ENCODE results near the gene TMEM17. TPM values are rescaled to one million over a fixed set of nuclear protein-coding genes. Genes with fewer than 3 reads are reported as not detected.
"Not testable (repeated sequence)": the region's sequence is repeated elsewhere in the genome, so short reads cannot be mapped to it uniquely, and the experiment has no call there.

Gene TMEM17
- total RNA-seq, 1 experiment from 2014 or later = 0.86 TPM

DNA sequence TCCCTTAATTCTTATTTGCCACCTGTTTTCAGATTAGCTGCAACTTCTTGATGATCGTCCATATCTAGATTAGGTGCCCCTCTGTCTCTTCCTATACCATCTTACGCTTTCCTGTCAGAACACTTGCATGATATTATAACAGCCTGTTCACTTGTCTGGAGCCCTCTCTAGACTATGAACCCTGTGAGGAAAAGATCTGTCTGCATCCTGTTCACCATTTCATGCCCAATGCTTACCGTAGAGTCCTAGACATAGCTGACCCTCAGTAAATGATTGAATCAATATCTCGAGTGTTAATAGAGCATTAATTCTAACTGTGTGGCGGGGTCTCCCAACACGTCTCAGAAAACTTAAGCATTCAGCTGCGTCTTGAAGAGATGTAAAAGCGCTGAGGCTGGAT is 31.8 kb upstream of the TMEM17 start:
- no peak overlapping the region for H3K4me2 ChIP-seq (ENCODE audit: low read depth, low read length, poor library complexity, severe bottlenecking)
- no peak overlapping the region for H3K9ac ChIP-seq (ENCODE audit: low read length)
- no peaks in the 10 kb centered on the region for H3K9me2 ChIP-seq (replicated peaks; ENCODE audit: insufficient read depth, low read length)

DNA sequence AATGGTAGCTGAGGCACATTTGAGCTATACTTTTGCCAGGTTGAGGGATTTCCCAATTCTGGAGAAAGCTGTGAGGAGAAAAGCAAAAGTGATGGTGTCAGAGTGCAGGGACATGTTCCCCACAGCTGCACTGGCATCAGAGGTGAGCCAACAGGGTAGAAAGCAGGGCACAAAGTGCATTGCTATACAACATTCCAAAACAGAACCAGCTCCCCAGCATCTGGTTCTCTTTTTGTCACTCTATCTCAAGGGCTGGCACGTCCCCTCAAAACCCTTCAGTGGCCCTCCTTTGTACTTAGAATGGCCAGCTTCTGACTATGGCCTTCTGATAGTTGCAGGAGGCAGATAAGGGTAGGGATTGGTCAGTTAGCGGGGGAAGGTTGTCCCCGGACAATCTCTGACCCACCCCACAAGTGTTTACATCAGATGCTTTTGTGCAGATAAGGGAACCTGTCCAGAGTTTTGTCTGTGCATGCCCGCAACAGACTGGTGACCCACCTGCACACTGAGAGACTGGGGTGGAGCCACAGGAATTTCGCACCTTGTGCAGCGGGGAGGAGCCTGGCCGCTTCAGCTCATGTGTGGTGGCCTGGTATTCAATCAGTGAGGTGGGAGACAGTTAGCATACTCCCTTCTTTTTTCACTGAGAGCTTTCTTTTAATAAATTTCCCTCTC is 31.0 kb upstream of the TMEM17 start:
- Histone ChIP-seq H3K4me3 (ENCODE audit: low read length) (no peak overlapping the region), H3K4me1 (ENCODE audit: low read length) (no peaks in the 10 kb centered on the region), H3K9me2 (replicated peaks; ENCODE audit: insufficient read depth, low read length) (no peaks in the 10 kb centered on the region), H2AFZ (ENCODE audit: low read length) (no peak overlapping the region), H3K27me3 (ENCODE audit: low read length) (peaks cover 3% of the 10 kb centered on the region; the same call in 1 of the 2 replicates), H3K9me3 (ENCODE audit: low read length) (no peaks in the 10 kb centered on the region), H3K27ac (ENCODE audit: low read length) (no peak overlapping the region), H3K9ac (ENCODE audit: low read length) (no peak overlapping the region), H3K36me3 (ENCODE audit: insufficient read depth, low read length) (no peaks in the 10 kb centered on the region), H4K20me1 (ENCODE audit: insufficient read depth, low read depth, low read length) (no peaks in the 10 kb centered on the region), H3K79me2 (ENCODE audit: low read length) (no peaks in the 10 kb centered on the region), H3K4me2 (ENCODE audit: low read depth, low read length, poor library complexity, severe bottlenecking) (no peak overlapping the region)
- DNase-seq = no peak

More for the DNA sequence above, 31.8 kb upstream of the TMEM17 start:
- no peaks in the 10 kb centered on the region for H4K20me1 ChIP-seq (ENCODE audit: insufficient read depth, low read depth, low read length)
- no peaks in the 10 kb centered on the region for H3K79me2 ChIP-seq (ENCODE audit: low read length)
- H3K36me3 ChIP-seq (ENCODE audit: insufficient read depth, low read length) = no peaks in the 10 kb centered on the region
- DNase-seq = no peak
- H3K4me1 ChIP-seq (ENCODE audit: low read length) = no peaks in the 10 kb centered on the region
- no peak overlapping the region for H2AFZ ChIP-seq (ENCODE audit: low read length)
- H3K27ac ChIP-seq (ENCODE audit: low read length) = no peak overlapping the region
- no peak overlapping the region for H3K4me3 ChIP-seq (ENCODE audit: low read length)
- no peaks in the 10 kb centered on the region for H3K9me3 ChIP-seq (ENCODE audit: low read length)
- peaks cover 3% of the 10 kb centered on the region; the same call in 1 of the 2 replicates for H3K27me3 ChIP-seq (ENCODE audit: low read length)

DNA sequence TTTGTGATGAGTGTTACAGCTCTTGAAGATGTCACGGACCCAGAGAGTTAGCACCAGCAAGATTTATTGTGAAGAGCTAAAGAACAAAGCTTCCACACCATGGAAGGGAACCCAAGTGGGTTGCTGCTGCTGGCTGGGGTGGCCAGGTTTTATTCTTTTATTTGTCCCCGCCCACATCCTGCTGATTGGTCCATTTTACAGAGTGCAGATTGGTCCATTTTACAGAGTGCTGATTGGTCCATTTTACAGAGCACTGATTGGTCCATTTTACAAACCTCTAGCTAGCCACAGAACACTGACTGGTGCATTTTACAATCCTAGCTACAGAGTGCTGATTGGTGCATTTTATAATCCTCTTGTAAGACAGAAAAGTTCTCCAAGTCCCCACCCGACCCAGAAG is 29.5 kb upstream of the TMEM17 start:
- not testable (repeated sequence) for H3K9me2 ChIP-seq (replicated peaks; ENCODE audit: insufficient read depth, low read length); DNase-seq; H3K9me3 ChIP-seq (ENCODE audit: low read length); H4K20me1 ChIP-seq (ENCODE audit: insufficient read depth, low read depth, low read length); H3K4me3 ChIP-seq (ENCODE audit: low read length); H3K27me3 ChIP-seq (ENCODE audit: low read length); H2AFZ ChIP-seq (ENCODE audit: low read length); H3K79me2 ChIP-seq (ENCODE audit: low read length); H3K27ac ChIP-seq (ENCODE audit: low read length); H3K4me1 ChIP-seq (ENCODE audit: low read length); H3K4me2 ChIP-seq (ENCODE audit: low read depth, low read length, poor library complexity, severe bottlenecking); H3K36me3 ChIP-seq (ENCODE audit: insufficient read depth, low read length); H3K9ac ChIP-seq (ENCODE audit: low read length)

DNA sequence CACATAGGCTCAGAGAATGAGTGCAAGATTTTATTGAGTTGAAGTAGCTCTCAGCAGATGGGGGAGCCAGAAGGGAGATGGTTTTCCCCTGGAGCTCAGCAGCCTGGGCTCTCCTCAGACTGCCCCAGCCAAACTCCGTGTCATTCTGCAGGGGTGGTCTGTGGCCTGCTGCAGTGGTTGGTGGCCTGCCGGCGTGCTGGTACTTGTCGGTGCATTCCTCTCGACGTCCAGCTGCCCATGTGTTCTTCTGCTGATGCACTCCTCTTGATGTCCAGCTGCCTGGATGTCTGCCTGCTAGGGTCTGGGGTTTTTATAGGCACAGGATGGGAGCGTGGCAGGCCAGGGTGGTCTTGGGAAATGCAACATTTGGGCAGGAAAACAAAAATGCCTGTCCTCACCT is 25.6 kb upstream of the TMEM17 start:
- Histone ChIP-seq H3K27ac (ENCODE audit: low read length) (no peak overlapping the region), H3K4me1 (ENCODE audit: low read length) (no peaks in the 10 kb centered on the region), H3K9me2 (replicated peaks; ENCODE audit: insufficient read depth, low read length) (no peaks in the 10 kb centered on the region), H3K4me2 (ENCODE audit: low read depth, low read length, poor library complexity, severe bottlenecking) (no peak overlapping the region), H3K9me3 (ENCODE audit: low read length) (no peaks in the 10 kb centered on the region), H3K36me3 (ENCODE audit: insufficient read depth, low read length) (no peaks in the 10 kb centered on the region), H3K4me3 (ENCODE audit: low read length) (no peak overlapping the region), H4K20me1 (ENCODE audit: insufficient read depth, low read depth, low read length) (no peaks in the 10 kb centered on the region), H2AFZ (ENCODE audit: low read length) (no peak overlapping the region), H3K27me3 (ENCODE audit: low read length) (peaks cover 6% of the 10 kb centered on the region; the same call in 1 of the 2 replicates), H3K79me2 (ENCODE audit: low read length) (no peaks in the 10 kb centered on the region), H3K9ac (ENCODE audit: low read length) (no peak overlapping the region)
- DNase-seq = no peak

DNA sequence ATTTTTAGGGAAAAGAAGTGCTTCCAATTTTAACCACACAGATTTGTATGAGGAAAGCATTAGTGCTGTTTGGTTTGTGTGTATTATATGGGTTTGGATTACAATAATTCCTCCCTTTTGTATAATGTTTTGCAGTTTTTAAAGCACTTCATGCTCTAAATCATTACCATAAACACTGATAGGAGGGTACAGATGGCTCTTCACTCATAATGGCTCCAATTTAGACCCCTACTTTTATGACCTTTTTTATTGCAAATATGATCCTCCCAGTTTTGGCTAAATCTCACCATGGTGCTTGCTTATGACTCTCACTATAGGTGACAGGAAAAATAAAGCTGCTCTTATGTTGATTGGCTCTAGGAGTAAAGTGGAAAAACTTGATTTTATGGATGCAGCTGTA is 23.8 kb upstream of the TMEM17 start:
- no peak overlapping the region for H3K27ac ChIP-seq (ENCODE audit: low read length)
- no peaks in the 10 kb centered on the region for H3K9me2 ChIP-seq (replicated peaks; ENCODE audit: insufficient read depth, low read length)
- H2AFZ ChIP-seq (ENCODE audit: low read length) = no peak overlapping the region

DNA sequence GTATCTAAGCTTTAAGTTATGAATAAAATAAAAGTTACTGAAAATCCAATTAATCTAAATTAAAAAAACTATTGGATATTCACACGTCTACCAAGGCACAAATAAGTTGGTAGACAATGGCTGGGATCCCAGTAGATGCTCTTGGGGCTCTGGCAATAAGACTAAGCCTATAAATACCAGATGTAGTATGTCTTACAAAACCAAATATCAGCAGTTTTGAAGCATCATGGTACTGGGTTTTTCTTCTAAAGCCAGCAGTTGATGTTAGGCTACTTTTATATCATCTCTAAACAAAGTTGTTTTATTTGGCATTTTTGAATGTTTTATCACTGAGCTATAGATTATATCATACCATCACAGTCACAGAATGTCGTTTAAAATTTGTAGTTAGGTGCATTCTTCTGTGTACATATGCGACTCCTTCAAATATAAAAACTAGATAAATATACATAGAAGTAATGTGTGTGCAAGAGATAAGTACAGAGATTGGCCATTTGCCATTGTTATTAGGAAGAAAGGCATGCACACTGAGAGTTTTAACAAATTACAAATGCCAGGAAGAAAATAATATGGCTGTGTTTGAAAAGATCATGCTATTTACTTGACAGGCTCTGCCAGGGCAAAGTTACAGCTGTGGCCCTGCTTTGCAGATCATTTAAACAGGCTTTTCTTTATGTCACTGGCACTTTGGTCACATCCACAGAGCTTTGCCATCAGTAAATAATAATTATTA is 21.6 kb upstream of the TMEM17 start:
- Histone ChIP-seq H3K27ac (ENCODE audit: low read length) (no peak overlapping the region), H3K9me2 (replicated peaks; ENCODE audit: insufficient read depth, low read length) (no peaks in the 10 kb centered on the region), H3K4me3 (ENCODE audit: low read length) (no peak overlapping the region), H4K20me1 (ENCODE audit: insufficient read depth, low read depth, low read length) (no peaks in the 10 kb centered on the region), H3K36me3 (ENCODE audit: insufficient read depth, low read length) (no peaks in the 10 kb centered on the region), H2AFZ (ENCODE audit: low read length) (no peak overlapping the region), H3K4me1 (ENCODE audit: low read length) (no peaks in the 10 kb centered on the region), H3K4me2 (ENCODE audit: low read depth, low read length, poor library complexity, severe bottlenecking) (no peak overlapping the region), H3K27me3 (ENCODE audit: low read length) (0 out of 2 replicates have a peak, but pooled peaks cover 3% of the 10 kb centered on the region), H3K9ac (ENCODE audit: low read length) (no peak overlapping the region), H3K79me2 (ENCODE audit: low read length) (no peaks in the 10 kb centered on the region), H3K9me3 (ENCODE audit: low read length) (no peaks in the 10 kb centered on the region; the same call in 1 of the 2 replicates)
- no peak for DNase-seq

More for the DNA sequence above, 23.8 kb upstream of the TMEM17 start:
- Histone ChIP-seq H3K36me3 (ENCODE audit: insufficient read depth, low read length) (no peaks in the 10 kb centered on the region), H3K4me1 (ENCODE audit: low read length) (no peaks in the 10 kb centered on the region), H3K4me3 (ENCODE audit: low read length) (no peak overlapping the region), H3K79me2 (ENCODE audit: low read length) (no peaks in the 10 kb centered on the region), H3K9ac (ENCODE audit: low read length) (no peak overlapping the region), H3K9me3 (ENCODE audit: low read length) (no peaks in the 10 kb centered on the region), H3K27me3 (ENCODE audit: low read length) (peaks cover 4% of the 10 kb centered on the region; the same call in 1 of the 2 replicates), H4K20me1 (ENCODE audit: insufficient read depth, low read depth, low read length) (no peaks in the 10 kb centered on the region), H3K4me2 (ENCODE audit: low read depth, low read length, poor library complexity, severe bottlenecking) (no peak overlapping the region)
- DNase-seq = no peak

DNA sequence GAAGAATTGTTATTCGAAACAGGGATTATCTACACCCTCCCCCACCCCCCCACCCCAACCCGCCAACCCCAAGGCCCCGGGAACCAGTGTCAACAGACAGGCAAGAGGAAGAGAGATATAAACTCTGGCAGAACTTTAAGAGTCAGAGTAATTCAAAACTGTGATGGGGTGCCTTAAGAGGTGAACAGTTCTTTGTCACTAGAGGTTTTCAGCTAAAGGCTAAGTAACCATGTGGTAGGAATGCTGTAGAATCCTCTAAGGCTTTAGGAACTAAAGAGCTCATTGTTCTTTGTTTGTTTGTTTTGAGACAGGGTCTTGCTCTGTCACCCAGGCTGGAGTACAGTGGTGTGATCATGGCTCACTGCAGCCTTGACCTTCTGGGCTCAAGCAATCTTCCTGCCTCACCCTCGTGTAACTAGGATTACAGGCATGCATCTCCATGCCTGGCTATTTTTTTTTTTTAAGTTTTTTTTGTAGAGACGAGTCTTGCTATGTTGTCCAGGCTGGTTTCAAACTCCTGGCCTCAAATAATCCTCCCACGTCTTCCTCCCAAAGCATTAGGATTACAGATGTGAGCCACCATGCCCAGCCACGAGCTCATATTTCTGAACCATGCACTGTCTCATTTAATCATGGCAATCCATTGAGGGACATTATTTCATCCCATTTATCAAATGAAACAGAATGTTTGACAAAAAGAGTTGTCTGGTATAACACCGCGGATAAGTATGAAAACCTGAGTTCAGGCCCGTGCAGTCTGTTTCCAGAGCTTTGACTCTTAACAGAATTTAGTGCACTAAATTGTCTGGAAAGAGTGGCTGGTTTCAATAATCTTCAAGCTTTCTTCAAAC is 20.8 kb upstream of the TMEM17 start:
- Histone ChIP-seq H3K9me3 (ENCODE audit: low read length) (no peaks in the 10 kb centered on the region; the same call in 1 of the 2 replicates), H4K20me1 (ENCODE audit: insufficient read depth, low read depth, low read length) (no peaks in the 10 kb centered on the region), H3K4me1 (ENCODE audit: low read length) (no peaks in the 10 kb centered on the region), H3K27me3 (ENCODE audit: low read length) (0 out of 2 replicates have a peak, but pooled peaks cover 3% of the 10 kb centered on the region), H2AFZ (ENCODE audit: low read length) (no peak overlapping the region), H3K79me2 (ENCODE audit: low read length) (no peaks in the 10 kb centered on the region), H3K4me2 (ENCODE audit: low read depth, low read length, poor library complexity, severe bottlenecking) (no peak overlapping the region), H3K4me3 (ENCODE audit: low read length) (no peak overlapping the region), H3K36me3 (ENCODE audit: insufficient read depth, low read length) (no peaks in the 10 kb centered on the region), H3K9me2 (replicated peaks; ENCODE audit: insufficient read depth, low read length) (no peaks in the 10 kb centered on the region), H3K9ac (ENCODE audit: low read length) (no peak overlapping the region), H3K27ac (ENCODE audit: low read length) (no peak overlapping the region)
- no peak for DNase-seq
